Measurements from ENCODE around the gene EPGN. TPM values are rescaled to one million over a fixed set of nuclear protein-coding genes. Genes with fewer than 3 reads are reported as not detected.
"Not testable (repeated sequence)": the region's sequence is repeated elsewhere in the genome, so short reads cannot be mapped to it uniquely, and the experiment has no call there.

Gene EPGN
- polyA plus RNA-seq, 3 donors = 0.86 to 1.5 (median 1.3) TPM

GRCh38 chr4:74331252-74331651, 23.0 kb downstream of the EPGN start:
- no peak for DNase-seq (ENCODE audit: extremely low read depth in 1 of 11, low read depth in 9 of 11, low spot score in 4 of 11)

GRCh38 chr4:74331944-74332343, 23.7 kb downstream of the EPGN start:
- DNase-seq (ENCODE audit: extremely low read depth in 1 of 11, low read depth in 9 of 11, low spot score in 4 of 11) = no peak

GRCh38 chr4:74334636-74335035, 26.4 kb downstream of the EPGN start:
- DNase-seq (ENCODE audit: extremely low read depth in 1 of 11, low read depth in 9 of 11, low spot score in 4 of 11) = no peak

DNA sequence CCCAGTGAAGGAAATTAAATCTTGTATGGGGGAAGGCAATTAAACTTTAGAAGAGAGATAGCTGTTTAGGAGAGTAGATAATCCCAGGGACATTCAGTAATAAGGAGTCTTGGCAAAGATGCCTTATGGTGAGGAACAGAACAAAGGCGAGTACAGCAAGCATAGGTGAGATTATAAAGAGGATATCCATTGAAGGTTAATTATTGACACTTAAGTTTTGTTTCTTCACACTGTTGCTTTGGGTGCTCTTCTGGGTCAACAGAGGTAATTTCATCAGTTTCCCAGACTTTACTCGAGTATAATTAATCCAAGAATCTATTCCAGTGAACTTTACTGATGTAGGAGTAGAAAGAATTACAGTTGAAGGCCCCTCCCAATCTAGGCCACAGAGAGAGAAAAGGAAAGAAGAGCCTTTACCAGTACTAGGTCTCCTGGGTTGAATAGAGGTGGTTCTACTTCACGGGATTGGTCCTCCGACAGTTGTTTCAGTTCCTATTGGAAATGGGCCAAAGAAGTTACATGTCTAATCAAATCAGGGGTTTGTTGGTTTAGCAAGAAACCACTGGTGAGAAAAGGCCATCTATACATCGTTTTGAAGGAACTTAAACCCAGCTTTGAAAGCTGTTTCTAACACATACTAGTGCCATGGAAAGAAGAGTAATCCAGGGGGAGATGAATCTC, 27.2 kb downstream of the EPGN start:
- no peak for DNase-seq (ENCODE audit: extremely low read depth in 1 of 11, low read depth in 9 of 11, low spot score in 4 of 11)

GRCh38 chr4:74338792-74339333, 30.6 kb downstream of the EPGN start:
- no peak for DNase-seq (ENCODE audit: extremely low read depth in 1 of 11, low read depth in 9 of 11, low spot score in 4 of 11)

DNA sequence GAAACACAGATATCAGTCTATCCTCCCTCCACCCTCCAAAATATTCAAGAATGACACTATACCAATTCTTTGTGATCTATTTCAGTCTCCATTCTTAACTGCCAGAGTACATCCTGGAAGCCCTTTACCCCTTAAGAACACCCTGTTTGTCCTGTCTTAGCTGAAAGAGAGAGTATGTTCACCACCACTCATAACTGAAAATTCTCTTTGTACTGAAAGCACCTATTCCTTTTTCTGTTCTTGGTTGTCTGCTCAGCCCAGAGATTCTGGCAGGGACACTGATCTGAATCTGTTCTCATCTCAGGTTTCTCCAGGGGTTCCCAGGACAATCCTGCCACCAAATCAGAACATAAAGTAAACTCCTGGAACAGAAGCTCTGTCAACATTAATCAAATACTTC, 31.2 kb downstream of the EPGN start:
- no peak for DNase-seq (ENCODE audit: extremely low read depth in 1 of 11, low read depth in 9 of 11, low spot score in 4 of 11)

GRCh38 chr4:74340421-74340820, 32.2 kb downstream of the EPGN start:
- DNase-seq (ENCODE audit: extremely low read depth in 1 of 11, low read depth in 9 of 11, low spot score in 4 of 11) = not testable (repeated sequence)

DNA sequence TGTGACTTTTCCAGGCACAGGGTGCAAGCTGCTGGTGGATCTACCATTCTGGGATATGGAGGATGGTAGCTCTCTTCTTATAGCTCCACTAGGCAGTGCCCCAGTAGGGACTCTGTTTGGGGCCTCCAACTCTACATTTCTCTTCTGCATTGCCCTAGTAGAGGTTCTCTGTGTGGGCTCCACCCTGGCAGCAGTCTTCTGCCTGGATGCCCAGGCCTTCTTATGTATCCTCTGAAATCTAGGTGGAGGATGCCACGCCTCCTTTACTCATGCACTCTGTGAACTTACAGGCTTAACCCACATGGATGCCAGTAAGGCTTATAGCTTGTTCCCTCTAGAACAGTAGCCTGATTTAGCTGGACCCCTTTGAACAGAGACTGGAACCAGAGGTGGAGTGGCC, 35.8 kb downstream of the EPGN start:
- DNase-seq (ENCODE audit: extremely low read depth in 1 of 11, low read depth in 9 of 11, low spot score in 4 of 11) = no peak

DNA sequence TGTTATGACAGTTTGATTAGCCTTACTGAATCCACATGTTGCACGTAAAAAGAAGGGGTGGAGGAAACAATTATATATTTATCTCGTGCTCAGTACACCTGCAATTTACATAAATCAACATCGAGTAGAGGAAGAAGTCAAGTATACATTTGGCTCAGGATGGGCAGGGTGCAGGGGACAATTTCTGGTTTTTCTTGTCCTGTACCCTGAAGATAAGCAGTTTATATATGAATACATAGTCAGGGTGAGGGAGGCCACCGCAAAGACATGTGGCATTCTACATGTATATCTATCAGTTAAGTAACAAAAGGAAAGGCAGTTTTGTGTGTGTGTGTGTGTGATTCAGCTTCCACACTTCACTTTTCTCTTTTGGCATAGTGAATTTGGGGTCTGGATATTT, 45.6 kb downstream of the EPGN start:
- no peak for DNase-seq (ENCODE audit: extremely low read depth in 1 of 11, low read depth in 9 of 11, low spot score in 4 of 11)

- no peak for DNase-seq (ENCODE audit: extremely low read depth in 1 of 11, low read depth in 9 of 11, low spot score in 4 of 11)
These were observed 49.7 kb downstream of the EPGN start for GRCh38 chr4:74357965-74358364.

- DNase-seq (ENCODE audit: extremely low read depth in 1 of 11, low read depth in 9 of 11, low spot score in 4 of 11) = no peak
These were observed 53.4 kb downstream of the EPGN start for GRCh38 chr4:74361671-74362070.

GRCh38 chr4:74362347-74362746, 54.1 kb downstream of the EPGN start:
- DNase-seq (ENCODE audit: extremely low read depth in 1 of 11, low read depth in 9 of 11, low spot score in 4 of 11) = no peak

DNA sequence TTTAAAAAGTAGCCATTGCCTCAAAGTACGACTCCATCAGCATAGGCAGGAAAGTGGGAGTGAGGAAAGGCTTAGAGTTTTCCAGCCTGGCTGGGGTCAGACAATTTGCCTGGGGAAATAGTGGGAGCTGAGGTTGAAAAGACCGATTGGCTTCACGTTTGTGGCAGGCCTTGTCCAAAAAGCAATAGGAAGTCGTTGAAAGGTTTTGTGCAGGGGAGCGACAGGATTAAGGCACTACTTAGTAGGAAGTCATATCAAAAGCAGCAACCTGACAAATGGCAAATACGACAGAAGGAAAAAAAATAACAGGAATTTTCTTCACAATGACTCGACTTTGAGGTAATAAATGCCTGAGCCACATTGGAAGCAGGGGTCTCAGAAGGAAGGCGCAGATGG, 56.0 kb downstream of the EPGN start:
- no peak for DNase-seq (ENCODE audit: extremely low read depth in 1 of 11, low read depth in 9 of 11, low spot score in 4 of 11)

DNA sequence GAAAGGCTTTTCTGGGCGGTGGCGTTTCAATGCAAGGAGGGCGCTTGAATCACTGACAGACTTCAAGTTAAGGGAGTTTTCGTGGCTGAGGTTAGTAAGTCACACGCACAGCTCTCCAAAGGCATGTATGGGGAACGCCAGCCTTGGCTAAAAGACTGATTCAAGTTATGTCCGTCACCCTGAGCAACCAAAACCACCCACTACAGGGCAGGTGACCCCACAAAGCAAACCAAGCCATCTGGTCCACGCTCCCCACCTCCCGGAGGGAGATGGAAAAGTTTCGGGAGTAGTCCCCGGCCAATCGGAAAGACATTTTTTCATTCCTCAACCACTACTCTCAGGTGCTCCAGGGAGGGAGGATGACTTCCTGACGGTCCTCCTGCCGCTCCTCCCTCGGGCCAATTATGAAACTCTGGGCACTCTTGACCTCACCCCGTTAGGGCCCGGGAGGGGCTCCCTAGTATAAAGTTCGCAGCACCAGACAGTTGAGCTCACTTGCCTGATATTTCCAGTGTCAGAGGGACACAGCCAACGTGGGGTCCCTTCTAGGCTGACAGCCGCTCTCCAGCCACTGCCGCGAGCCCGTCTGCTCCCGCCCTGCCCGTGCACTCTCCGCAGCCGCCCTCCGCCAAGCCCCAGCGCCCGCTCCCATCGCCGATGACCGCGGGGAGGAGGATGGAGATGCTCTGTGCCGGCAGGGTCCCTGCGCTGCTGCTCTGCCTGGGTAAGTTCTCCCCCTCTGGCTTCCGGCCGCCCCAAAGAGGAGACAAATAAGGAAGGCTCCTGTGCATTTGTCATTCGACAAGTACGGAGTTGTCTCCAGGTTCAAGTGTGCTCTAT, 56.6 kb downstream of the EPGN start, which contains the start of gene EREG:
Gene EREG, plus strand, starts transcription at position 494 of the 840 bp plus-strand sequence. Its CDS starts 164 bp downstream, at position 658.
- DNase-seq (ENCODE audit: extremely low read depth in 1 of 11, low read depth in 9 of 11, low spot score in 4 of 11) = peak in 2 of 11 donors; percentile 7 to 18

GRCh38 chr4:74365761-74366160, 57.5 kb downstream of the EPGN start:
- peak in 1 of 11 donors; percentile 15 for DNase-seq (ENCODE audit: extremely low read depth in 1 of 11, low read depth in 9 of 11, low spot score in 4 of 11)

Other genes with a start within 250 kb of the EPGN start
- gene CXCL2, start 209.3 kb upstream of the EPGN start, polyA plus RNA-seq (ENCODE audit: insufficient read length in 3 of 3) = under 1 TPM; 0.17 to 0.42 (median 0.34) TPM
- gene MTHFD2L, start 150.4 kb upstream of the EPGN start, polyA plus RNA-seq (ENCODE audit: insufficient read length in 3 of 3) = 10 to 100 TPM; 22.0 to 26.7 (median 24.4) TPM
- gene EREG, start 56.7 kb downstream of the EPGN start, polyA plus RNA-seq (ENCODE audit: insufficient read length in 3 of 3) = under 1 TPM; 0.09 to 0.21 (median 0.16) TPM
- gene AREG, start 136.7 kb downstream of the EPGN start, polyA plus RNA-seq (ENCODE audit: insufficient read length in 3 of 3) = under 1 TPM; 0.11 to 0.76 (median 0.16) TPM

Data from renal cortex interstitium (tissue), 11 donors.